Adipocyte (in vitro differentiated cells): ENCODE results near the gene ULK2.

ENCODE experiments used
- DNase-seq: peaks from one replicate; pipeline ENCODE4 v3.0.0-alpha.2; 2015; ENCODE audit warnings: low read depth
- H3K27me3 ChIP-seq: replicated peaks from 2 replicates; pipeline ENCODE4 v1.7.0; 2013; ENCODE audit warnings: mild to moderate bottlenecking, low read length, moderate library complexity; ENCODE audit not compliant: control insufficient read depth, insufficient read depth
- H3K36me3 ChIP-seq: 2 replicates; pipeline ENCODE4 v1.7.0; 2013; ENCODE audit warnings: low read length, mild to moderate bottlenecking, moderate library complexity; ENCODE audit not compliant: control insufficient read depth, insufficient read depth, severe bottlenecking
- H3K4me1 ChIP-seq: 2 replicates; pipeline ENCODE4 v1.7.0; 2013; ENCODE audit warnings: mild to moderate bottlenecking, low read length, moderate library complexity; ENCODE audit not compliant: control insufficient read depth, insufficient read depth
- H3K4me3 ChIP-seq: 2 replicates; pipeline ENCODE4 v1.7.0; 2013; ENCODE audit warnings: mild to moderate bottlenecking, low read length, moderate library complexity
- H3K9ac ChIP-seq: 2 replicates; pipeline ENCODE4 v1.7.0; 2013; ENCODE audit warnings: mild to moderate bottlenecking, low read length, moderate library complexity
- H3K9me3 ChIP-seq: 2 replicates; pipeline ENCODE4 v1.7.0; 2013; ENCODE audit warnings: mild to moderate bottlenecking, low read length, moderate library complexity; ENCODE audit not compliant: control insufficient read depth

Gene ULK2

DNA sequence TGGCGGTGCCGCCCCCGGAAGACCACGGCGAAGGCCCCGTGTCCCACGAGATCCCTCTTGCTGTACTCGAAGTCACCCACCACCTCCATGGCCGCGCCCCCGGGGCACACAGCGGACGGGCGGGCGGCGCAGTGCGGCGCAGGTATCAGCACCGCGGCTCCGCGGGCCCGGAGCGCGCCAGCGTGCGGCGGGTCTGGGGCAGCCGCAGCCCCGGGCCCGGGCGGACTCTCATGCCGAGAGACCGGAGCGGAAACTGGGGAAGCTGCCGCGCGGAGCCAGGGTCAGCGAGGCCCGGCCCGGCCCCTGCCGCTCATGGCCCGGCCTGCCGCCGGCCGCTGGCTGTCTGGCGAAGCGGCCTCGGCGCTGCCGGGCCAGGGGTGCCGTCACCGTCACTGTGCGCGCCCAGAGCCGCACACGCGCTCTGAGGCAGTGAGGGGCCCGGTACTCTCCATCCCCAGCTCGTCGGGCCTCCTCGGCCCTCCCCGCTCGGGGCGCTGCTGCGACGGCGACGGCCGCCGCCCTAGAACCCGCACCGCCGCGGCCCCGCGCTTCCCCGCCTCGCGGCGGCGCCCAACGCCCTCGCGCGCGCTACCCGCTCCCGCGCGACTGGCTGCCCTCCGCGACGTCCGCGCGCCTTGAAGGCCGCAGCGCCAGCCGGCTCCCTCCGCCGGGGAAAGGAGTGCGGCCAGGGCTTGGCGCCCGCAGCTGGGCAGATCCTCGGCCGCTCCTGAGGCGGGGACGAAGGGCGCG, at the start of gene ULK2:
ULK2 (minus strand) TSS at position 608 of the 750 bp plus-strand sequence; CDS start at position 89, 519 bp downstream.
- Histone ChIP-seq H3K27me3 (no peaks in the 10 kb centered on the region), H3K4me1 (peaks cover 13% of the 10 kb centered on the region), H3K4me3 (peak within 1 kb of the TSS; percentile 94), H3K9me3 (no peaks in the 10 kb centered on the region), H3K36me3 (peaks cover 6% of the 10 kb centered on the region), H3K9ac (peak within 1 kb of the TSS; percentile 89)
- peak; percentile 90 for DNase-seq

DNA sequence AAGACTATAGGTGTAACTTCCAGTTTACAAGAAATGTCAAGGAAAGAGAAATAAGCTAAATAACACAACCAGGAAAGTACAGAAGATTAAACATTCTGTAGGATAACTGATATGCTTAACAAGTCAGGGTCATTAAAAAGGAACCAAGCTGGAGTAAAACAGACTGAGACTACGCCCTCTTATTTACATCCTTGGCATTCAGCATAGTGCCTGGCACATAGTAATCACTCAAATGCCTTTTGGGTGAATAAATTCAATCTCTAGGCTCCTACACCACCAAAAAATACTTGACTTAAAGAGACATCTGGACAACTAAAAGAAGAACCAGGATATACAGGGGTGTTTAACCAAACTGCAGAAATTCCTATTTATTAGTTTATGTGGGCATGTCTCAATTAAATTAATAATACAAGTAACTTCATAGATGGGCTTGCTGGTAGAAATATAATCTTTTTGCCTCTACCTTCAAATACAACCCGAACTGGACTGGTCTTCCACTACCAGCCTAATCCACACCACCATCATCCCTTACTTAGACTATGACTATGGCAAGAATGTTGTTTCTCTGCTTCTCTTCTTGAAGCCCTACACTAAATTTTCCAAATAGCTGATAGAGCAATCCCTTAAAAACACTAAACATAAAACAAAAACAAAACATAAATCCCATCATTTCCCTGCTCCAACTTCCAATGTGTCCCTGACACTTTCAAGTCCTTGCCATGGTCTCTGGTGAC, 47.7 kb upstream of the ULK2 start:
- H3K9ac ChIP-seq, result no peak overlapping the region
- H3K36me3 ChIP-seq, result peaks cover 85% of the 10 kb centered on the region
- DNase-seq, result no peak
- H3K27me3 ChIP-seq, result no peaks in the 10 kb centered on the region
- H3K4me1 ChIP-seq, result peaks cover 3% of the 10 kb centered on the region
- H3K9me3 ChIP-seq, result no peaks in the 10 kb centered on the region
- no peak overlapping the region for H3K4me3 ChIP-seq

DNA sequence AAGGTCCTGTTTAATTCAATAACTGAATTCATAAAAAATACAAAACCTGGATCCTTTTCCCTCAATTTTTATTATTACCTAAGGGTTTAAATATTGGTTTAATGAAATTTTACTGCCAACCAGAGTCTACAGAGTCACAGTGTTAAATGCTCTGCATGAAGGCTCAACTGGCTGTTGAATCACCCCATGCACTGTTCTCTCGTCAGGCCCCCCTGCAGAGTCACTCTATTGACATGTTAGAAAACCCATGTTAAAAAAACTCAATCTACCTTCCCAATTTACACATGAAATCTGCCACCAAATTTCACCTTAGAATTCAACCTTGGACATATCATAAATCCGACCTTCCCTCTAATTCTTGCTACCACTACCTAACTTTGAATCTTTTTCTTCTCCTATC, 43.3 kb upstream of the ULK2 start:
- H3K4me3 ChIP-seq, result no peak overlapping the region
- H3K9me3 ChIP-seq, result no peaks in the 10 kb centered on the region
- H3K36me3 ChIP-seq, result peaks cover 88% of the 10 kb centered on the region
- DNase-seq, result no peak
- no peaks in the 10 kb centered on the region for H3K27me3 ChIP-seq
- H3K4me1 ChIP-seq, result no peaks in the 10 kb centered on the region
- H3K9ac ChIP-seq, result no peak overlapping the region

DNA sequence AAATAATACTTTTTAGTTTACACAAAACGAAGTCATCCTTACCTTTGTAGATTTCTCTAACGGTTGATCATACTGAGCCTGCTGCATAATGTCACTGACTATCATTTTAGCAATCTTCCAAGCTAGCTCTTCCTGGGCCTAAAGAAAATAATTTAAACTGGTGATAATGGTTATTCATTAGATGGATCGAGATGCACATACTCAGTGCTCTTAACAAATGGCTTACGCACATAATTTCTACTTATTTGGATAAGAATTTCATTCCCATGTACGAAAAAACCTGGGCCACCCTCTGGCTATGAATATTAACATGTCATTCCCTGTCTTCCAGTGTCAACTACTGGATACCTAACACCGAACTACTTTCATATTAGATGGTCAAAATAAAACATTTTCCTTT, 41.4 kb upstream of the ULK2 start:
- H3K27me3 ChIP-seq, result no peaks in the 10 kb centered on the region
- no peak overlapping the region for H3K4me3 ChIP-seq
- H3K4me1 ChIP-seq, result peaks cover 10% of the 10 kb centered on the region
- DNase-seq, result no peak
- H3K9ac ChIP-seq, result no peak overlapping the region
- peaks cover 80% of the 10 kb centered on the region for H3K36me3 ChIP-seq
- no peaks in the 10 kb centered on the region for H3K9me3 ChIP-seq

DNA sequence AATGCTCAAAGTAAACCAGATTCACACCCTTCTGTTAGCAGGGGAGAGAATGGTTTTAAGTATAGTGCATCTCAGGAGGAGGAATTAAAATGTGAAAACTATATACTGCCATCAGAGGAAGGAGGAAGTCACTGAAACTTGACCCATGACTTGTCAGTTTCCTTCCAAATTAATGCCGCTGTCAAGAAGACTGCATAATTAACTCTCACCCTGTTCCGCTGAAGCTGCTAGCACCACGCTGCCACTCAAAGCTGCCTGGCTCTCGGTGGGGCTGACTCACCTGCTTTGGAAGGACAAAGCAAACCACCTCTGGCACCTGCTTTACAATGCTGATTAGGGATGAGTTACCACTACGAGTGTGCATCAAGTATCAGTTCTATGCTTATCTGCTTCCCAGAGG, 37.8 kb upstream of the ULK2 start:
- peaks cover 23% of the 10 kb centered on the region for H3K4me1 ChIP-seq
- H3K9ac ChIP-seq, result no peak overlapping the region
- H3K4me3 ChIP-seq, result no peak overlapping the region
- H3K36me3 ChIP-seq, result peaks cover 61% of the 10 kb centered on the region
- no peaks in the 10 kb centered on the region for H3K9me3 ChIP-seq
- DNase-seq, result no peak
- H3K27me3 ChIP-seq, result no peaks in the 10 kb centered on the region

DNA sequence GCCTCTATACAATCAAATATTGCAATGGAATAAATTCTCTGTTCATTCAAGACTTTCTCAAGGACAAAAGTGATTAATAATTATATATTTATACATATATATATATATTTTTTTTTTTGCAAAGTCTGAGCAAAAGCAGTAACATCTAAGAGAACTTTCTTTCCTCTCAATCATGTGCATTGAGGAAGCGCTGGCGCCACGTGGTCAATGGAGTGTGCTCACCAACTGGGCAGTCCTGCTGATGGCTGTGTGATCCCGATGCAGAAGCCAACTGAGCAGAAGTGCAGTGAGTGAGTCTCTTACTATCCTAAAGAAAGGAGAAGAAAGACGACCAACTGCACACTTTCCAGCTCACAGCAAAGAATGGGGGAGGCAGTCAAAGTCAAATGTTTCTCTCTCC, 37.2 kb upstream of the ULK2 start:
- Histone ChIP-seq H3K9me3 (no peaks in the 10 kb centered on the region), H3K9ac (no peak overlapping the region)

DNA sequence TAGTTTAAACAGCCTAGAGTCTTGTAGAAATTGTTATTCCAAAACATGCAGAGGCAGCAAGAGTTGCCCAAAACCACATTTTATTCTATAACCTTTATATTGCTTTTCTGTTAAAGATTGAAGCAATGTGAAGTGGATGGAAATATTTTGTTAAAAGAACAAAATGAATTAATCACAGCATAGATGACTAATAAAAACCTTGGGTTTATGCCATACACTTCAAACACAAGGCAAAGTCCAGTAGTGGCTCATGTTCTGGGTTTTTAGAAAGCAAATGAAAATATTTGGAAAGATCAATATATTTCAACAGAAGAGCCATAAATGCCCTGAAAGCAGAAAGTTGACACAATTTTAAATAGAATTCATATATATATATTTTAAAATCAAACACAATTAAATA, 36.7 kb upstream of the ULK2 start:
- Histone ChIP-seq H3K4me1 (peaks cover 27% of the 10 kb centered on the region), H3K27me3 (no peaks in the 10 kb centered on the region), H3K9me3 (no peaks in the 10 kb centered on the region), H3K4me3 (peak overlapping the region; percentile 67), H3K9ac (peak overlapping the region; percentile 72), H3K36me3 (peaks cover 60% of the 10 kb centered on the region)
- DNase-seq, result peak; percentile 42

More for the DNA sequence above, 37.2 kb upstream of the ULK2 start:
- no peak for DNase-seq
- H3K27me3 ChIP-seq, result no peaks in the 10 kb centered on the region
- H3K36me3 ChIP-seq, result peaks cover 60% of the 10 kb centered on the region
- peaks cover 27% of the 10 kb centered on the region for H3K4me1 ChIP-seq
- no peak overlapping the region for H3K4me3 ChIP-seq

DNA sequence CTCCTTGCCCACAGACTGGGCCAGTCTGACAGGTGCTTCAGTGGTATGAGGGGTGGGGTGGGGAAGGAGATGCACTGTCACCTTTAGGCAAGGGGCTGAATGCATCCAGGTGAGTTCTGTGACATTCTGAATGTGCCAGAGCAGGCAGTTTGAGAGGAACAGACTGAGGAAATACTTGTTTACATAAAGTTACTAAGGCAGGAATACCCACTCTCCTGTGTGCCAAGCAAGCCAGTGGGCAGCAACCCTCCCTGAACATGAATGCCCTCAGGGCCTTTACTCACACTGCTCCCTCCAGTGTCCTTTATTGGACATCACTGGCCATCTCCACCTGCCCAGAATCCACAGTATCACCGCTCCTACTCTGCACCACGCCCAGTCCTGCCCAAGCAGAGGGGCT, 33.1 kb upstream of the ULK2 start:
- no peak for DNase-seq

DNA sequence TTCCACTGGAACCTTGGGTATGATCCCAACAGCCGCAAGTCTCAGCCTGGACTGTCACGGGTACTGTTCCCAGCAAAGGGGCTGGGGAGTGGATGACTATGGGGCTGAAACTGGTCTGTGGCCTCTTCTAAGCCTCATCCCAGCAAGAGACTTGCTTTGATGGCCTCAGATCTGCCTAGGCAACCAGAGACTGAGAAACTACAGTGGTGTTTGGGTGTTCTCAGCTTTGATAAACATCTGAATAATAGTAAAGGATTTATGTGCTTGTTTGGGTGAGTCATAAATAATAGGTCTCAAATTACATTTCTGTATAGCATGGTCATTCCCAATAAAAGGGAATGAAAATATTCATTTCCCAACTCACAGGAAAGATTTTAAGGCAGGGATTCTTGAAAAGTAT, 30.2 kb upstream of the ULK2 start:
- Histone ChIP-seq H3K27me3 (no peaks in the 10 kb centered on the region), H3K4me3 (no peak overlapping the region), H3K9ac (peak overlapping the region; percentile 0), H3K9me3 (no peaks in the 10 kb centered on the region), H3K36me3 (peaks cover 20% of the 10 kb centered on the region), H3K4me1 (peaks cover 29% of the 10 kb centered on the region)
- peak; percentile 75 for DNase-seq

More for the DNA sequence above, 33.1 kb upstream of the ULK2 start:
- Histone ChIP-seq H3K9ac (no peak overlapping the region), H3K4me1 (peaks cover 50% of the 10 kb centered on the region), H3K36me3 (peaks cover 29% of the 10 kb centered on the region), H3K4me3 (no peak overlapping the region), H3K9me3 (no peaks in the 10 kb centered on the region), H3K27me3 (no peaks in the 10 kb centered on the region)

DNA sequence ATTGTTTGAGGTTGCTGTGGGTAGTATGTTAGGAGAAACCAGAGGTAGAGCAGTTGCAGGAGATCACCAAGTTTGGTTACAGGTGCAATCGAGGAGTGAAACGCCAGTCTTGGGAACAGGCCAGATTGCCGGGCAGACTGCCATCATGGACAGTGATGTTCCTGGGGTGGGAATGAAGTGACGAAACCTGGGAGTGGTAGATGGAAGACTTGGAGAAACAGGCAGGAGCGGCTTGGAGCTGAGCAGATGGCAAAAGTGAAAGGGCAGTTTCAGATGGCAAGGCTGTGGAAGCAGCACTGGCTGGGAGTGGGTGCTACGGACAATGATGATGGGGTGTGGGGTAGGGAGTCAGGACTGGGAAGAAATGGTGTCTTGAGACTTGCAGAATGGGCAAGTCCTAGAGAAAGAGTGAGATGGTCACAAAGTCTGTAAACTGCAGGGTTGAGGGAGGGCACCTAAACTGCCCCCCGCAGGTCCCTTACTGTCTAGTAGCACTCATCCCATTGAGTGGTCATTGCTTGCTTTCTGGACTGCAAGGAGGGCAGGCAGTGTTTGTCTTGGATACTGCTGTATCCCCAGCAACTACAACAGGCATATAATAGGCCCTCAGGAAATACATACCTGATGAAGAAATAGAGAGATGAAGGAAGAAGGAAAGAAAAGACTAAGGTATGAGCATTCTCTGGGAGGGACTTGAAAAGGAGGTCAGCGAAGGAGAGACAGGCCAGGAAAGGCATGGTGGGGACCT, 29.5 kb upstream of the ULK2 start:
- Histone ChIP-seq H3K36me3 (peaks cover 20% of the 10 kb centered on the region), H3K4me1 (peaks cover 27% of the 10 kb centered on the region), H3K9me3 (no peaks in the 10 kb centered on the region), H3K4me3 (peak overlapping the region; percentile 15), H3K27me3 (no peaks in the 10 kb centered on the region), H3K9ac (peak overlapping the region; percentile 0)
- peak; percentile 7 for DNase-seq

DNA sequence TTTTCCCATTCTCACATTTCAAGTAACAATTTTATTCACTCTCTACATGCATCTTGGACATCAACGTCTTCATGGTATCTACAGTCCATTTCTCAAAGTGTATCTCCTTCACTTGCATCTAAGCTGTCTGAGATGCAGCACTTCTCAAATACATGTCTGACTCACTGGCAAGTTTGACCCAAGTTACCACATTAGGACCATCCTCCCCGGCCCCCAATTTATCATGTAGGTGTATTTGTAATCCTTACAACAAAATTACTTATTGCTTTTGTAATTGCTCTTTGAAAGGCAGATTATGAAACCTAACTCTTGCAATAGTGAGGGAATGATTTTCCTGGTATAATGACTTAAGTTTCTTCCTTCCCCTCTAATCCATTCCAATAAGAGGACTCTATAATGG, 28.9 kb upstream of the ULK2 start:
- H3K4me1 ChIP-seq, result peaks cover 27% of the 10 kb centered on the region
- no peak for DNase-seq
- peak overlapping the region; percentile 15 for H3K4me3 ChIP-seq
- H3K9me3 ChIP-seq, result no peaks in the 10 kb centered on the region
- H3K9ac ChIP-seq, result no peak overlapping the region
- H3K36me3 ChIP-seq, result peaks cover 20% of the 10 kb centered on the region
- no peaks in the 10 kb centered on the region for H3K27me3 ChIP-seq
